ENCODE results near the gene NKPD1. TPM values are rescaled to one million over a fixed set of nuclear protein-coding genes. Genes with fewer than 3 reads are reported as not detected.

Gene NKPD1
- total RNA-seq, 1 donor from 2014 or later: 0.35 TPM

DNA sequence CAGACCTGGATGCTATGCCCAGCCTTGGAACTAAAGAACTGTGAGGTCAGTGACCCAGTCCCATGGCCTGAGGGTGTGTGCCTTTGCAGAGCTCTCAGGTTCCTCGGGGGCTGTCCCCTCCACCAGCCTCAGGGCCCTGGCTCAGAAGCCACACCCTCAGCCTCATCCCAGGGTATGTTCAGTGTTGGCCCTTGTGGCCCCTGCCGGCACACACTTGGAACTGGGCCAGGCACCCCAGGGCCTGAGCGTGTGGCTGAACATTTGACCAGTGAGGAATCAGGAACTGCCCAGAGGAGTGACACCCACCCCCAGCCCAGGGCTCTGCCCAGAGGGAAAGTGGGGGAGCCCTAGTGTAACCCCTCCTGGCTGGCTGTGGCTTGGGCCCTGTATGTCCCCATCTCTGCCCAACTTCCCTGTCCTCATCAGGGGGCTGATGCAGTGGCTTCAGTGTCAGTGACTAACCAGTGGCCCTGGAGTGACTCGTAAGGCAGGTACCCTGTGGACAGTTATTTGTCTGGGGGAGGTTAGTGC lies 10.0 kb downstream of the NKPD1 start:
- H3K36me3 Mint-ChIP-seq (ENCODE audit: unreplicated experiment): peaks cover 2% of the 10 kb centered on the region

DNA sequence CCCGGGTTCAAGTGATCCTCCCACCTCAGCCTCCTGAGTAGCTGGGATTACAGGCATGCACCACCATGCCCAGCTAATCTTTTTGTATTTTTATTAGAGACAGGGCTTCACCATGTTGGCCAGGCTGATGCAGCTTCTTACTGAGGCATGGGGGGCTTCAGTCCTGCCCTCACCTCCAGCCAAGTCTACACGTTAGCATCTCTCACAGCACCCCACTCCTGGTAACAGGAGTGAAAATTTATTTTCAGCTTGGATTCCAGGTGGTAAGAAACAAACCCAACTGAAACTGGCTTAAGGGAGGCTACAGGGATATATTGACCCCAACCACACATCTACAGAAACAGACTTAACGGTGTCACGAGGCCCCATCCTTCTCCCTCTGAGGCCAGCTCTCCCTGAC lies 10.6 kb downstream of the NKPD1 start:
- Mint-ChIP-seq H3K4me3 (ENCODE audit: unreplicated experiment) (no peak overlapping the region), H3K4me1 (ENCODE audit: unreplicated experiment) (peaks cover 21% of the 10 kb centered on the region), H3K27ac (ENCODE audit: unreplicated experiment) (no peak overlapping the region)

More for the DNA sequence above, 10.0 kb downstream of the NKPD1 start:
- TF ChIP-seq, protein P1, sequence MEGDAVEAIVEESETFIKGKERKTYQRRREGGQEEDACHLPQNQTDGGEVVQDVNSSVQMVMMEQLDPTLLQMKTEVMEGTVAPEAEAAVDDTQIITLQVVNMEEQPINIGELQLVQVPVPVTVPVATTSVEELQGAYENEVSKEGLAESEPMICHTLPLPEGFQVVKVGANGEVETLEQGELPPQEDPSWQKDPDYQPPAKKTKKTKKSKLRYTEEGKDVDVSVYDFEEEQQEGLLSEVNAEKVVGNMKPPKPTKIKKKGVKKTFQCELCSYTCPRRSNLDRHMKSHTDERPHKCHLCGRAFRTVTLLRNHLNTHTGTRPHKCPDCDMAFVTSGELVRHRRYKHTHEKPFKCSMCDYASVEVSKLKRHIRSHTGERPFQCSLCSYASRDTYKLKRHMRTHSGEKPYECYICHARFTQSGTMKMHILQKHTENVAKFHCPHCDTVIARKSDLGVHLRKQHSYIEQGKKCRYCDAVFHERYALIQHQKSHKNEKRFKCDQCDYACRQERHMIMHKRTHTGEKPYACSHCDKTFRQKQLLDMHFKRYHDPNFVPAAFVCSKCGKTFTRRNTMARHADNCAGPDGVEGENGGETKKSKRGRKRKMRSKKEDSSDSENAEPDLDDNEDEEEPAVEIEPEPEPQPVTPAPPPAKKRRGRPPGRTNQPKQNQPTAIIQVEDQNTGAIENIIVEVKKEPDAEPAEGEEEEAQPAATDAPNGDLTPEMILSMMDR (IDR thresholded peaks at IDR 0.05): no peak
- Mint-ChIP-seq H3K27ac (ENCODE audit: unreplicated experiment) (no peak overlapping the region), H3K4me3 (ENCODE audit: unreplicated experiment) (no peak overlapping the region), H3K4me1 (ENCODE audit: unreplicated experiment) (peaks cover 21% of the 10 kb centered on the region), H3K9me3 (ENCODE audit: unreplicated experiment) (no peaks in the 10 kb centered on the region), H3K27me3 (ENCODE audit: unreplicated experiment) (no peaks in the 10 kb centered on the region)
- no peak for DNase-seq (ENCODE audit: extremely low spot score, unreplicated experiment)

DNA sequence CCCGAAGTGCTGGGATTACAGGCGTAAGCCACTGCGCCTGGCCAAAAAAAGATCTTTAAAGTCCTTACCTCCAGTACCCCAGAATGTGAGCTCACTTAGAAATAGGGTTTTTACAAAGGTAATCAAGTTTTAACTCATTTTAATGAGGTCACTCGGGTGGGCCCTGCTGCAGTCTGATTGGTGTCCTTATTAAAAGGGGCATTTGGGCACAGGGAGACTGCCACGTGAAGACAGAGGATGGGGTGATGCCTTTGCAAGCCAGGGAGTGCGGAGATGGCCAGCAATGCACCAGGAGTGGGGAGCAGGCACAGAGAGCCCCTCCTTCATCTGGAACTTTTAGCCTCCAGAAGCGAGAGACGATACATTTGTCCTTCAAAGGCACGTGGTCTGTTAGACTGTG lies 11.7 kb downstream of the NKPD1 start:
- no peak for DNase-seq (ENCODE audit: extremely low spot score, unreplicated experiment)
- H3K4me1 Mint-ChIP-seq (ENCODE audit: unreplicated experiment): peaks cover 17% of the 10 kb centered on the region
- no peak overlapping the region for H3K27ac Mint-ChIP-seq (ENCODE audit: unreplicated experiment)
- H3K4me3 Mint-ChIP-seq (ENCODE audit: unreplicated experiment): no peak overlapping the region
- H3K36me3 Mint-ChIP-seq (ENCODE audit: unreplicated experiment): peaks cover 2% of the 10 kb centered on the region
- TF ChIP-seq, protein P1 (IDR thresholded peaks at IDR 0.05): no peak
- H3K9me3 Mint-ChIP-seq (ENCODE audit: unreplicated experiment): no peaks in the 10 kb centered on the region
- H3K27me3 Mint-ChIP-seq (ENCODE audit: unreplicated experiment): no peaks in the 10 kb centered on the region

More for the DNA sequence above, 10.6 kb downstream of the NKPD1 start:
- H3K9me3 Mint-ChIP-seq (ENCODE audit: unreplicated experiment): no peaks in the 10 kb centered on the region
- no peaks in the 10 kb centered on the region for H3K27me3 Mint-ChIP-seq (ENCODE audit: unreplicated experiment)
- H3K36me3 Mint-ChIP-seq (ENCODE audit: unreplicated experiment): peaks cover 2% of the 10 kb centered on the region
- DNase-seq (ENCODE audit: extremely low spot score, unreplicated experiment): no peak
- TF ChIP-seq, protein P1 (IDR thresholded peaks at IDR 0.05): no peak

DNA sequence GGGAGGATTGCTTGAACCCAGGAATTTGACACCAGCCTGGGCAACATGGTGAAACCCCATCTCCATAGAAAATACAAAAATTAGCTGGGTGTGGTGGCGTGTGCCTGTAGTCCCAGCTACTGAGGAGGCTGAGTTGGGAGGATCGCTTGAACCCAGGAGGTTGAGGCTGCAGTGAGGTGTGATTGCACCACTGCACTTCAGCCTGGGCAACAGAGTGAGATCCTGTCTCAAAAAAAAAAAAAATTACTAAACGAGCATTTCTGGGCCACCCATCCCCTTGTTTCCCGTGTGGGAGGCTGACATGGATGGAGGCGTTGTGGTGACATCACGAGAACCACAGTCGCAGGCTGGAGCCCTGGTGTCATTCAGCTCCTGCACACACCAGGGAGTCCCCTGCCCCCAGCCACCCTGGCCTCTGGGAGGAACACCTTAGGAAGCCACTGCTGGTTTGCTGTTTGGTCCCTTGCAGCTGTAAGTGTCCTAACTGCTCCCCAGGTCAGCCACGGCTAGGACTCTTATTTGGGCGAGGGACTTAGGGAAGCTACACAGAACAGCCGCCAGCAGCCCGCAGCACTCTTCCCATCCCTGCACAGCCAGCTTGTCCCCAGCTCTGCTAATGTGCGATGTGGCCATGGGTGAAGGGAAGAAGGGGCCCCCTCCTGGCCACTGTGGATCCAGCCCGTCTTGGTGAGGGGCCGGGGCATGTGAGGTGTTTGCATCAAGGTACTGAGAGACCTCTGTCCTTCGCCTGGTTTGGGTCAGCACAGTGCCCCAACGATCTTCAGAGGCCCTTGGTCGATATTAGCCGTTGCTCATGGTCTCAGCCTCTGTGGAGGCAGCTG lies 12.7 kb downstream of the NKPD1 start:
- H3K27ac Mint-ChIP-seq (ENCODE audit: unreplicated experiment): no peak overlapping the region
- H3K9me3 Mint-ChIP-seq (ENCODE audit: unreplicated experiment): no peaks in the 10 kb centered on the region
- TF ChIP-seq, protein P1 (IDR thresholded peaks at IDR 0.05): no peak
- H3K4me1 Mint-ChIP-seq (ENCODE audit: unreplicated experiment): peaks cover 12% of the 10 kb centered on the region
- no peak overlapping the region for H3K4me3 Mint-ChIP-seq (ENCODE audit: unreplicated experiment)
- no peaks in the 10 kb centered on the region for H3K27me3 Mint-ChIP-seq (ENCODE audit: unreplicated experiment)
- peaks cover 4% of the 10 kb centered on the region for H3K36me3 Mint-ChIP-seq (ENCODE audit: unreplicated experiment)
- no peak for DNase-seq (ENCODE audit: extremely low spot score, unreplicated experiment)

DNA sequence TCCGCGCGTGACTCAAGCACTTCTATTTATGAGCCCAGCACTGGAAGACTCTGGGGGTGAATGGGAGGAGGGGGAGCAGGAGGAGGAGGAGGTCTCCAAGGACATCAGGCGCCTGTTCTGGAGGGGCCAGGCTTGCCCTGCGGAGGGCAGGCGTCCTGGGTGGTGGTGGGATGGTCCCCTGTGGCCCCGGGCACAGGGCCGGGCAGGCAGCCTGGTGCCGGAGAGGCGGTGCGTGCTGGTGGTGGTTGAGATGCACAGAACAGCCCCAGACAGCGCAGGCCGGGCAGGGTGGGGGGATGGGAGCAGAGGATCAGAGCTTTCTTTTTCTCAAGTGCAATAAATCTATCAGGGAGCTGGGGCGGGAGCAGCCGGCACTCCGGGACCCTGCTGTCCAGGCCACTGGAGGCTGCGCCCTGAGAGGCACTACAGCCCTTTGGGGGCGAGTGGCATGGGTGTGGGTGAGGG lies 14.0 kb downstream of the NKPD1 start:
- TF ChIP-seq, protein P1 (IDR thresholded peaks at IDR 0.05): no peak
- no peak for DNase-seq (ENCODE audit: extremely low spot score, unreplicated experiment)
- H3K27ac Mint-ChIP-seq (ENCODE audit: unreplicated experiment): no peak overlapping the region
- H3K4me1 Mint-ChIP-seq (ENCODE audit: unreplicated experiment): peaks cover 9% of the 10 kb centered on the region
- no peaks in the 10 kb centered on the region for H3K27me3 Mint-ChIP-seq (ENCODE audit: unreplicated experiment)
- H3K9me3 Mint-ChIP-seq (ENCODE audit: unreplicated experiment): no peaks in the 10 kb centered on the region
- H3K4me3 Mint-ChIP-seq (ENCODE audit: unreplicated experiment): no peak overlapping the region
- peaks cover 10% of the 10 kb centered on the region for H3K36me3 Mint-ChIP-seq (ENCODE audit: unreplicated experiment)

Measured in osteocyte (in vitro differentiated cells).